ENCODE results near the gene ENPP4.

Gene ENPP4

GRCh38 chr6:46103441-46104115 lies 26.2 kb upstream of the ENPP4 start:
- H3K4me3 ChIP-seq (ENCODE audit: low read depth, low read length), result no peak overlapping the region
- TF ChIP-seq POLR2A (IDR thresholded peaks at IDR 0.05; ENCODE audit: extremely low read depth, insufficient read length) (no peak), MYC (IDR thresholded peaks at IDR 0.05; ENCODE audit: low read depth, low read length) (no peak), MAX (IDR thresholded peaks at IDR 0.05; ENCODE audit: low read depth, low read length) (no peak), CTCF (IDR thresholded peaks at IDR 0.05; ENCODE audit: low read depth, low read length) (no peak)
- DNase-seq (ENCODE audit: low read depth), result no peak

GRCh38 chr6:46104209-46104608 lies 25.6 kb upstream of the ENPP4 start:
- no peak for TF ChIP-seq CTCF (IDR thresholded peaks at IDR 0.05; ENCODE audit: low read depth, low read length)
- TF ChIP-seq MAX (IDR thresholded peaks at IDR 0.05; ENCODE audit: low read depth, low read length), result no peak
- TF ChIP-seq POLR2A (IDR thresholded peaks at IDR 0.05; ENCODE audit: extremely low read depth, insufficient read length), result no peak
- TF ChIP-seq MYC (IDR thresholded peaks at IDR 0.05; ENCODE audit: low read depth, low read length), result no peak
- DNase-seq (ENCODE audit: low read depth), result no peak
- H3K4me3 ChIP-seq (ENCODE audit: low read depth, low read length), result no peak overlapping the region

- TF ChIP-seq POLR2A (IDR thresholded peaks at IDR 0.05; ENCODE audit: extremely low read depth, insufficient read length) (no peak), CTCF (IDR thresholded peaks at IDR 0.05; ENCODE audit: low read depth, low read length) (no peak), MYC (IDR thresholded peaks at IDR 0.05; ENCODE audit: low read depth, low read length) (no peak), MAX (IDR thresholded peaks at IDR 0.05; ENCODE audit: low read depth, low read length) (no peak)
- DNase-seq (ENCODE audit: low read depth), result no peak
- H3K4me3 ChIP-seq (ENCODE audit: low read depth, low read length), result no peak overlapping the region
Measured at GRCh38 chr6:46105568-46105967, 24.2 kb upstream of the ENPP4 start.

- TF ChIP-seq MAX (IDR thresholded peaks at IDR 0.05; ENCODE audit: low read depth, low read length) (no peak), POLR2A (IDR thresholded peaks at IDR 0.05; ENCODE audit: extremely low read depth, insufficient read length) (no peak), MYC (IDR thresholded peaks at IDR 0.05; ENCODE audit: low read depth, low read length) (no peak), CTCF (IDR thresholded peaks at IDR 0.05; ENCODE audit: low read depth, low read length) (no peak)
- no peak overlapping the region for H3K4me3 ChIP-seq (ENCODE audit: low read depth, low read length)
- DNase-seq (ENCODE audit: low read depth), result no peak
Measured at GRCh38 chr6:46113370-46113769, 16.4 kb upstream of the ENPP4 start.

- no peak overlapping the region for H3K4me3 ChIP-seq (ENCODE audit: low read depth, low read length)
- DNase-seq (ENCODE audit: low read depth), result no peak
- TF ChIP-seq CTCF (IDR thresholded peaks at IDR 0.05; ENCODE audit: low read depth, low read length) (no peak), POLR2A (IDR thresholded peaks at IDR 0.05; ENCODE audit: extremely low read depth, insufficient read length) (no peak), MYC (IDR thresholded peaks at IDR 0.05; ENCODE audit: low read depth, low read length) (no peak), MAX (IDR thresholded peaks at IDR 0.05; ENCODE audit: low read depth, low read length) (no peak)
Measured at GRCh38 chr6:46115634-46116033, 14.2 kb upstream of the ENPP4 start.

All from NB4 (cell line).